GM18868 (cell line): ENCODE results near the gene GNRHR.

ENCODE experiments used
- ATAC-seq: cut with Tn5 transposase; IDR thresholded peaks from one replicate; pipeline ENCODE4 v1.9.1; 2021; ENCODE audit warnings: mild to moderate bottlenecking, moderate library complexity; ENCODE audit not compliant: unreplicated experiment

The GNRHR gene

GRCh38 chr4:67700738-67701516 is 53.3 kb downstream of the GNRHR start, which contains the start of gene UBA6:
TSS of gene UBA6 (minus strand) at chr4:67701155. CDS start at chr4:67701119, 36 bp downstream.
- peak; percentile 97 for ATAC-seq

GRCh38 chr4:67700116-67700737 is 54.0 kb downstream of the GNRHR start:
- peak; percentile 20 for ATAC-seq

DNA sequence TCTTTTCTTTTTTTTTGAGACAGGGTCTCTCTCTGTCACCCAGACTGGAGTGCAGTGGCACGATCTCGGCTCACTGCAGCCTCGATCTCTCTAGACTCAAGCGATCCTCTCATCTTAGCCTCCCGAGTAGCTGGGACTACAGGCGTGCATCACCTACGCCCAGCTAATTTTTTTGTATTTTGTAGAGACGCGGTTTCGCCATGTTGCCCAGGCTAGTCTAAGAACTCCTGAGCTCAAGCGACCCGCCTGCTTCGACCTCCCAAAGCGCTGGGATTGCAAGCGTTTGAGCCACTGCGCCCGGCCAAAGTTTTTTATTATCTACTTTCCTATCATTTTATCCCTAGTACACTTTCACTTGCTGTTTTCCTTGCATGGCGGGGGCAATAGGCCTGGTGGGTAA is 54.6 kb downstream of the GNRHR start:
- ATAC-seq: no peak

DNA sequence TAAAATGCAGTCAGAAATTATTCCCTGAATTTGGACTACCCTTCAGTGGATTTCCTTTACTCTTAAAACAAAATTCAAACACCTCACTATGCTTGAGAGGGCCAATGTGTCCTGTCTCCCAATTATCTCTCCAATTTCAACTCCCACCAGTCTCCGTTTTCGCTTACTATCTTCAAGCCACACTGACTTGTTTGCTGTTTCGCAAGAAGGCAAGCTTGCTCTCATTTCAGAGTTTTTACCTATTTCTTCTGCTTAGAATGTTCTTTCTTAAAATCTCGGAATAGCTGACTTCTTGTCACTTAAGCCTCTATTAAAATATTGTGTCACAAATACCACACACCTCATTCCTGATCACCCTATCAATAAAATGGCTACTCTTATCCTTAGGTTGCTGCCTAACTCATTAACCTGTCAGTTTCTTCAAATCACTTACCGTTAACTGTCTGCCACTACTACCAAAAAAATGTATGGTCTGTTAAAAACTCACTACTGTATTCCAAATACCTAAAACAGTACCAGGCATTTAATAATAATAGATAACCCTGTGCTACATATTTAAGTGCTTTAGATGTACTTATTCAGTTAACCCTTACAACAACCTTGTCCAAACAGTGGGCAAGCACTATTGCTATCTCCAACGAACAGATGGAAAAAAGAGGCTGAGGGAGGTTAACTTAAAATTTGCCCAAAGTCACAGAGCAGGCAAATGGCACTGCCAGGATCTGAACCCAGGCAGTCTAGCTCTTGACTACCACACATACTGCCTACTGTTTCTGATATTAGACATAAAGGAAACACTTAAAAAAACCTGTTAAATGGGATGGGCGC is 56.1 kb downstream of the GNRHR start:
- no peak for ATAC-seq

GRCh38 chr4:67696061-67696460 is 58.1 kb downstream of the GNRHR start:
- no peak for ATAC-seq

DNA sequence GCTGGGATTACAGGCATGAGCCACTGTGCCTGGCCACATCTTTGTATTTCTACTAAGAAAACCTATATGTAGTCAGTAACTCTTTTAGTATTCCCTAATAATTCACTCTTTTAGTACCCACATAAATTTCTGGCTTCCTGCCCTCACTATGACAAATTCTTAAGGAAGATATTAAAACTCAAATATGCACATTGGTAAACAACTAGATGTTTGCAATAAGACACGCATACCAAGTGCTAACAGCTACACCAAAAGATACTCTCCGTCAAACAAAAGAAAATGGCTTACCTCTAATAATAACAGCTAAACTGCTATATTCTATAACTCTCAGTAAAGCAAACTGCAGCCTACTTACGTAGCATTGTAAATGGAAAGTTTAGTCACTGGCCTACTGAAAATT is 59.5 kb downstream of the GNRHR start:
- no peak for ATAC-seq

- ATAC-seq: no peak
Observed at GRCh38 chr4:67691328-67691727, 62.9 kb downstream of the GNRHR start.
